Natural killer cell (primary cell): ENCODE measurements around the gene TPP2. TPM values are rescaled to one million over a fixed set of nuclear protein-coding genes. Genes with fewer than 3 reads are reported as not detected.

Experiments used
- ATAC-seq, 3 donors: fragments of 150-1000 bp in 2 of 3; fragments of 200-7000 bp in 1 of 3; cut with Tn5 transposase; 1 replicate in 1 of 3; 2 replicates in 2 of 3; pipeline ENCODE4 v1.10.0; 2021; ENCODE audit warnings: mild to moderate bottlenecking in 2 of 3, moderate library complexity in 2 of 3
- DNase-seq, 2 donors: peaks; one replicate each; pipeline versions ENCODE4 v3.0.0 to v3.0.0-alpha.2; 2013 to 2021; ENCODE audit warnings: mixed read lengths in 1 of 2
- H3K27ac ChIP-seq: one replicate; pipeline ENCODE4 v1.5.1; 2013; ENCODE audit warnings: mild to moderate bottlenecking, low read length
- H3K27me3 ChIP-seq: one replicate; pipeline ENCODE4 v1.6.1; 2013; ENCODE audit warnings: low read length; ENCODE audit not compliant: control insufficient read depth, insufficient read depth
- H3K36me3 ChIP-seq: one replicate; pipeline ENCODE4 v1.6.1; 2013; ENCODE audit warnings: low read length; ENCODE audit not compliant: control insufficient read depth, insufficient read depth
- H3K4me1 ChIP-seq: one replicate; pipeline ENCODE4 v1.6.1; 2013; ENCODE audit warnings: low read length; ENCODE audit not compliant: control insufficient read depth, insufficient read depth
- H3K4me3 ChIP-seq: one replicate; pipeline ENCODE4 v1.5.1; 2013; ENCODE audit warnings: low read length
- H3K9me3 ChIP-seq: one replicate; pipeline ENCODE4 v1.6.1; 2013; ENCODE audit warnings: low read length; ENCODE audit not compliant: control insufficient read depth, insufficient read depth
- H3K27ac Mint-ChIP-seq, 2 donors: one replicate each; pipeline ENCODE4 v1.8.0; 2022; ENCODE audit warnings: mild to moderate bottlenecking in 2 of 2, mixed read lengths in 2 of 2, moderate library complexity in 1 of 2
- H3K27me3 Mint-ChIP-seq, 2 donors: one replicate each; pipeline ENCODE4 v1.8.0; 2022; ENCODE audit warnings: low read depth in 2 of 2, mixed read lengths in 2 of 2
- H3K36me3 Mint-ChIP-seq: one replicate; pipeline ENCODE4 v1.8.0; 2022; ENCODE audit warnings: mixed read lengths
- H3K4me1 Mint-ChIP-seq, 2 donors: one replicate each; pipeline ENCODE4 v1.8.0; 2022; ENCODE audit warnings: mixed read lengths in 2 of 2
- H3K4me3 Mint-ChIP-seq: one replicate; pipeline ENCODE4 v1.8.0; 2022; ENCODE audit warnings: mild to moderate bottlenecking, moderate library complexity, mixed read lengths
- H3K9me3 Mint-ChIP-seq, 2 donors: one replicate each; pipeline ENCODE4 v1.8.0; 2022; ENCODE audit warnings: mixed read lengths in 2 of 2
- CTCF ChIP-seq: fragments of 200-600 bp; IDR thresholded peaks from one replicate; pipeline ENCODE4 v1.8.0; 2022; ENCODE audit warnings: antibody characterized with exemption
- WGBS: methylation state at CpG from one replicate; pipeline ENCODE4 v1.1.7; 2013; ENCODE audit warnings: missing lambda C conversion rate; ENCODE audit not compliant: insufficient coverage; 5-methylcytosine and 5-hydroxymethylcytosine counted together
- intact Hi-C: fragments of 100-400 bp; cut with micrococcal nuclease; formaldehyde crosslinking; loops from one replicate; pipeline ENCODE4 v1.14.2; 2022
- total RNA-seq, 4 donors: library from RNA; stranded (reverse); fragments of 120-200 nt in 1 of 4; gene quantifications; one replicate each; pipeline versions ENCODE4 v1.2.3 to v1.2.4, GENCODE V29; 2013 to 2022

Gene TPP2
- total RNA-seq, 3 donors from 2014 or later (not counting 1 experiment from before 2014, with no cell fraction given), result 128 to 147 (median 136) TPM

GRCh38 chr13:102697264-102697663 is 100.5 kb downstream of the TPP2 start:
- intact Hi-C loops, result no loop called here
- no peak overlapping the region for H3K4me3 ChIP-seq
- peaks cover 21 to 51% of the 10 kb centered on the region in 2 donors for H3K27me3 Mint-ChIP-seq
- WGBS, result 96% methylated on average over 6 of the region's 6 CpGs
- H3K36me3 ChIP-seq, result no peaks in the 10 kb centered on the region
- H3K27ac ChIP-seq, result no peak overlapping the region
- peaks cover 3% of the 10 kb centered on the region for H3K9me3 ChIP-seq
- H3K36me3 Mint-ChIP-seq, result peaks cover 6% of the 10 kb centered on the region
- H3K9me3 Mint-ChIP-seq, result peaks cover 2 to 3% of the 10 kb centered on the region in 2 donors
- no peaks in the 10 kb centered on the region for H3K4me1 ChIP-seq
- H3K4me1 Mint-ChIP-seq, result no peaks in the 10 kb centered on the region
- DNase-seq (no peak), ATAC-seq (no peak)
- H3K27ac Mint-ChIP-seq, result no peak overlapping the region
- no peaks in the 10 kb centered on the region for H3K27me3 ChIP-seq
- no peak overlapping the region for H3K4me3 Mint-ChIP-seq
- TF ChIP-seq CTCF, result no peak

GRCh38 chr13:102697929-102698648 is 101.3 kb downstream of the TPP2 start:
- Histone ChIP-seq H3K27ac (no peak overlapping the region), H3K4me3 (no peak overlapping the region), H3K36me3 (no peaks in the 10 kb centered on the region), H3K4me1 (no peaks in the 10 kb centered on the region), H3K27me3 (no peaks in the 10 kb centered on the region), H3K9me3 (peaks cover 3% of the 10 kb centered on the region)
- 90% methylated on average over 8 of the region's 8 CpGs for WGBS
- Mint-ChIP-seq H3K36me3 (peaks cover 6% of the 10 kb centered on the region), H3K9me3 (peaks cover 2 to 3% of the 10 kb centered on the region in 2 donors), H3K27me3 (peaks cover 15 to 49% of the 10 kb centered on the region in 2 donors), H3K27ac (no peak overlapping the region), H3K4me3 (no peak overlapping the region), H3K4me1 (no peaks in the 10 kb centered on the region)
- TF ChIP-seq CTCF, result no peak
- peak in 1 of 3 donors; percentile 70 for ATAC-seq
- intact Hi-C loops, result no loop called here
- no peak for DNase-seq

- no peak for TF ChIP-seq CTCF
- Mint-ChIP-seq H3K4me3 (no peak overlapping the region), H3K9me3 (peaks cover 2 to 3% of the 10 kb centered on the region in 2 donors), H3K27ac (no peak overlapping the region), H3K4me1 (no peaks in the 10 kb centered on the region), H3K27me3 (peaks cover 15 to 47% of the 10 kb centered on the region in 2 donors), H3K36me3 (peaks cover 6% of the 10 kb centered on the region)
- Histone ChIP-seq H3K4me1 (no peaks in the 10 kb centered on the region), H3K27ac (no peak overlapping the region), H3K27me3 (no peaks in the 10 kb centered on the region), H3K9me3 (peaks cover 3% of the 10 kb centered on the region), H3K36me3 (no peaks in the 10 kb centered on the region), H3K4me3 (no peak overlapping the region)
- DNase-seq, result no peak
- intact Hi-C loops, result no loop called here
- no peak for ATAC-seq
- 87% methylated on average over 2 of the region's 2 CpGs for WGBS
Measured at GRCh38 chr13:102698649-102698980, 101.8 kb downstream of the TPP2 start.

GRCh38 chr13:102699504-102699903 is 102.7 kb downstream of the TPP2 start:
- no peak overlapping the region for H3K4me3 ChIP-seq
- H3K36me3 ChIP-seq, result no peaks in the 10 kb centered on the region
- DNase-seq, result no peak
- Mint-ChIP-seq H3K4me3 (no peak overlapping the region), H3K4me1 (no peaks in the 10 kb centered on the region), H3K27me3 (peaks cover 13 to 39% of the 10 kb centered on the region in 2 donors), H3K36me3 (peaks cover 6% of the 10 kb centered on the region), H3K27ac (no peak overlapping the region), H3K9me3 (peaks cover 2 to 3% of the 10 kb centered on the region in 2 donors)
- TF ChIP-seq CTCF, result no peak
- no peaks in the 10 kb centered on the region for H3K4me1 ChIP-seq
- H3K27ac ChIP-seq, result no peak overlapping the region
- peaks cover 3% of the 10 kb centered on the region for H3K9me3 ChIP-seq
- H3K27me3 ChIP-seq, result no peaks in the 10 kb centered on the region
- intact Hi-C loops, result no loop called here
- 85% methylated on average over 3 of the region's 3 CpGs for WGBS
- no peak for ATAC-seq
